ENCODE data around the gene ZC3H7A. TPM values are rescaled to one million over a fixed set of nuclear protein-coding genes. Genes with fewer than 3 reads are reported as not detected.

Gene ZC3H7A
- total RNA-seq, 1 experiment from 2014 or later: 32.0 TPM

- H3K27ac ChIP-seq: no peak overlapping the region
- H3K4me3 ChIP-seq: no peak overlapping the region
- H3K36me3 ChIP-seq: peaks cover 61% of the 10 kb centered on the region
- no peak for DNase-seq
- H3K9me3 ChIP-seq (replicated peaks): no peaks in the 10 kb centered on the region
- no peaks in the 10 kb centered on the region for H3K27me3 ChIP-seq
- peaks cover 19% of the 10 kb centered on the region for H3K4me1 ChIP-seq
Measured at GRCh38 chr16:11759997-11760396, 37.1 kb downstream of the ZC3H7A start.

GRCh38 chr16:11759163-11759834 lies 37.8 kb downstream of the ZC3H7A start:
- H3K4me3 ChIP-seq: no peak overlapping the region
- H3K27me3 ChIP-seq: no peaks in the 10 kb centered on the region
- H3K36me3 ChIP-seq: peaks cover 58% of the 10 kb centered on the region
- H3K9me3 ChIP-seq (replicated peaks): no peaks in the 10 kb centered on the region
- no peak overlapping the region for H3K27ac ChIP-seq
- no peak for DNase-seq
- peaks cover 19% of the 10 kb centered on the region for H3K4me1 ChIP-seq

- peaks cover 65% of the 10 kb centered on the region for H3K36me3 ChIP-seq
- H3K4me3 ChIP-seq: no peak overlapping the region
- no peak overlapping the region; the same call in 1 of the 2 replicates for H3K27ac ChIP-seq
- peak; percentile 23 to 37 for DNase-seq
- peaks cover 19% of the 10 kb centered on the region for H3K4me1 ChIP-seq
- no peaks in the 10 kb centered on the region for H3K27me3 ChIP-seq
- H3K9me3 ChIP-seq (replicated peaks): no peaks in the 10 kb centered on the region
Measured at GRCh38 chr16:11757671-11758545, 39.1 kb downstream of the ZC3H7A start.

- no peak for DNase-seq
- Histone ChIP-seq H3K27ac (no peak overlapping the region), H3K36me3 (peaks cover 62% of the 10 kb centered on the region)
Measured at GRCh38 chr16:11756248-11756647, 40.8 kb downstream of the ZC3H7A start.

GRCh38 chr16:11755022-11755760 lies 41.9 kb downstream of the ZC3H7A start:
- H3K36me3 ChIP-seq: peaks cover 64% of the 10 kb centered on the region
- DNase-seq: no peak
- H3K4me1 ChIP-seq: peaks cover 19% of the 10 kb centered on the region
- H3K27ac ChIP-seq: no peak overlapping the region
- no peaks in the 10 kb centered on the region for H3K27me3 ChIP-seq
- H3K9me3 ChIP-seq (replicated peaks): no peaks in the 10 kb centered on the region
- H3K4me3 ChIP-seq: no peak overlapping the region

More at GRCh38 chr16:11756248-11756647, 40.8 kb downstream of the ZC3H7A start:
- Histone ChIP-seq H3K9me3 (replicated peaks) (no peaks in the 10 kb centered on the region), H3K4me3 (no peak overlapping the region), H3K4me1 (peaks cover 19% of the 10 kb centered on the region), H3K27me3 (no peaks in the 10 kb centered on the region)

GRCh38 chr16:11752856-11753255 lies 44.2 kb downstream of the ZC3H7A start:
- Histone ChIP-seq H3K9me3 (replicated peaks) (no peaks in the 10 kb centered on the region), H3K4me1 (peaks cover 5% of the 10 kb centered on the region), H3K4me3 (no peak overlapping the region), H3K27me3 (no peaks in the 10 kb centered on the region), H3K27ac (no peak overlapping the region), H3K36me3 (peaks cover 72% of the 10 kb centered on the region)
- DNase-seq: peak in 1 of 2 experiments; percentile 7

- Histone ChIP-seq H3K27me3 (no peaks in the 10 kb centered on the region), H3K4me3 (no peak overlapping the region), H3K4me1 (no peaks in the 10 kb centered on the region; the same call in 1 of the 2 replicates), H3K9me3 (replicated peaks) (no peaks in the 10 kb centered on the region), H3K36me3 (peaks cover 53% of the 10 kb centered on the region), H3K27ac (no peak overlapping the region)
- DNase-seq: no peak
Measured at GRCh38 chr16:11750056-11750455, 47.0 kb downstream of the ZC3H7A start.

- no peak for DNase-seq
- H3K27me3 ChIP-seq: no peaks in the 10 kb centered on the region
- H3K4me3 ChIP-seq: no peak overlapping the region
- H3K9me3 ChIP-seq (replicated peaks): no peaks in the 10 kb centered on the region
- H3K4me1 ChIP-seq: peaks cover 8% of the 10 kb centered on the region
- no peak overlapping the region for H3K27ac ChIP-seq
- peaks cover 47% of the 10 kb centered on the region for H3K36me3 ChIP-seq
Measured at GRCh38 chr16:11748404-11749254, 48.4 kb downstream of the ZC3H7A start.

- no peak overlapping the region for H3K4me3 ChIP-seq
- peaks cover 9% of the 10 kb centered on the region for H3K4me1 ChIP-seq
- no peak for DNase-seq
- no peaks in the 10 kb centered on the region for H3K27me3 ChIP-seq
- H3K36me3 ChIP-seq: peaks cover 40% of the 10 kb centered on the region
- H3K9me3 ChIP-seq (replicated peaks): no peaks in the 10 kb centered on the region
- no peak overlapping the region for H3K27ac ChIP-seq
Measured at GRCh38 chr16:11747949-11748403, 49.1 kb downstream of the ZC3H7A start.

GRCh38 chr16:11744075-11744470 lies 53.0 kb downstream of the ZC3H7A start:
- Histone ChIP-seq H3K27ac (peak overlapping the region; percentile 63), H3K36me3 (peaks cover 6% of the 10 kb centered on the region), H3K4me1 (peaks cover 9% of the 10 kb centered on the region), H3K9me3 (replicated peaks) (no peaks in the 10 kb centered on the region), H3K27me3 (no peaks in the 10 kb centered on the region), H3K4me3 (no peak overlapping the region)
- peak; percentile 47 to 72 for DNase-seq

GRCh38 chr16:11743308-11744074 lies 53.6 kb downstream of the ZC3H7A start:
- Histone ChIP-seq H3K36me3 (peaks cover under 1% of the 10 kb centered on the region; the same call in 1 of the 2 replicates), H3K27ac (peak overlapping the region; percentile 63), H3K4me1 (peaks cover 9% of the 10 kb centered on the region), H3K9me3 (replicated peaks) (no peaks in the 10 kb centered on the region), H3K4me3 (peak overlapping the region; percentile 84), H3K27me3 (no peaks in the 10 kb centered on the region)
- DNase-seq: peak; percentile 33 to 50

GRCh38 chr16:11742536-11743307 lies 54.3 kb downstream of the ZC3H7A start, which contains the start of gene TXNDC11:
Gene TXNDC11 (minus strand): TSS chr16:11742857. CDS start chr16:11742730, 127 bp downstream.
- peak within 1 kb of the TSS; percentile 84 for H3K4me3 ChIP-seq
- peak within 1 kb of the TSS; percentile 63 for H3K27ac ChIP-seq
- H3K27me3 ChIP-seq: no peaks in the 10 kb centered on the region
- peaks cover 4% of the 10 kb centered on the region; the same call in 1 of the 2 replicates for H3K36me3 ChIP-seq
- DNase-seq: peak; percentile 98
- peaks cover 9% of the 10 kb centered on the region for H3K4me1 ChIP-seq
- no peaks in the 10 kb centered on the region for H3K9me3 ChIP-seq (replicated peaks)

All from SJCRH30 (cell line).